DMS153 treated with DMSO at 0.1 percent for 48 hours (cell line): Measurements from ENCODE around the gene WDR73.
"Not testable (repeated sequence)": the region's sequence is repeated elsewhere in the genome, so short reads cannot be mapped to it uniquely, and the experiment has no call there.

Experiments
- DNase-seq: peaks from one replicate; lab custom pipeline; 2025; ENCODE audit not compliant: unreplicated experiment; lab: John Stamatoyannopoulos, UW

The WDR73 gene

GRCh38 chr15:84653910-84654688 lies at the start of gene WDR73:
Gene WDR73 (minus strand): TSS chr15:84654283. CDS start chr15:84654274, 9 bp downstream.
- peak; percentile 27 for DNase-seq

- DNase-seq, result no peak
Measured at GRCh38 chr15:84703808-84704207, 49.7 kb upstream of the WDR73 start.

GRCh38 chr15:84702961-84703482 lies 48.9 kb upstream of the WDR73 start:
- no peak for DNase-seq

- no peak for DNase-seq
Measured at GRCh38 chr15:84699538-84700191, 45.6 kb upstream of the WDR73 start.

- no peak for DNase-seq
Measured at GRCh38 chr15:84697236-84697990, 43.3 kb upstream of the WDR73 start.

- no peak for DNase-seq
Measured at GRCh38 chr15:84696757-84697156, 42.7 kb upstream of the WDR73 start.

- DNase-seq, result no peak
Measured at GRCh38 chr15:84690342-84690741, 36.3 kb upstream of the WDR73 start.

GRCh38 chr15:84689858-84690257 lies 35.8 kb upstream of the WDR73 start:
- DNase-seq, result no peak

GRCh38 chr15:84686446-84686845 lies 32.4 kb upstream of the WDR73 start:
- not testable (repeated sequence) for DNase-seq

- no peak for DNase-seq
Measured at GRCh38 chr15:84685304-84685703, 31.2 kb upstream of the WDR73 start.

GRCh38 chr15:84684092-84684491 lies 30.0 kb upstream of the WDR73 start:
- DNase-seq, result no peak

GRCh38 chr15:84681831-84682230 lies 27.7 kb upstream of the WDR73 start:
- DNase-seq, result no peak

- DNase-seq, result no peak
Measured at GRCh38 chr15:84671211-84671610, 17.1 kb upstream of the WDR73 start.

- DNase-seq, result no peak
Measured at GRCh38 chr15:84669726-84670125, 15.6 kb upstream of the WDR73 start.

- DNase-seq, result no peak
Measured at GRCh38 chr15:84668221-84668982, 14.3 kb upstream of the WDR73 start.

GRCh38 chr15:84666373-84666772 lies 12.3 kb upstream of the WDR73 start:
- DNase-seq, result no peak

- no peak for DNase-seq
Measured at GRCh38 chr15:84661001-84661400, 6.9 kb upstream of the WDR73 start.

GRCh38 chr15:84659904-84660781 lies 6.1 kb upstream of the WDR73 start:
- no peak for DNase-seq

- DNase-seq, result no peak
Measured at GRCh38 chr15:84658788-84659411, 4.8 kb upstream of the WDR73 start.
